Measurements from ENCODE around the gene MAP1S.
"Not testable (repeated sequence)": the region's sequence is repeated elsewhere in the genome, so short reads cannot be mapped to it uniquely, and the experiment has no call there.

The MAP1S gene

GRCh38 chr19:17765069-17765618 is 45.9 kb downstream of the MAP1S start:
- FAIRE-seq = no peak

GRCh38 chr19:17766543-17767131 is 47.4 kb downstream of the MAP1S start:
- no peak for FAIRE-seq

GRCh38 chr19:17767559-17767958 is 48.3 kb downstream of the MAP1S start:
- FAIRE-seq = no peak

- no peak for FAIRE-seq
Measured at GRCh38 chr19:17770613-17771012, 51.3 kb downstream of the MAP1S start.

GRCh38 chr19:17772172-17772571 is 52.9 kb downstream of the MAP1S start:
- FAIRE-seq = no peak

GRCh38 chr19:17775245-17775927 is 56.1 kb downstream of the MAP1S start:
- FAIRE-seq = no peak

- no peak for FAIRE-seq
Measured at GRCh38 chr19:17775991-17776803, 56.9 kb downstream of the MAP1S start.

GRCh38 chr19:17777840-17778239 is 58.6 kb downstream of the MAP1S start:
- not testable (repeated sequence) for FAIRE-seq

- FAIRE-seq = no peak
Measured at GRCh38 chr19:17778251-17778967, 59.1 kb downstream of the MAP1S start.

- FAIRE-seq = no peak
Measured at GRCh38 chr19:17778968-17779929, 60.0 kb downstream of the MAP1S start.

- no peak for FAIRE-seq
Measured at GRCh38 chr19:17780781-17781180, 61.5 kb downstream of the MAP1S start.

- not testable (repeated sequence) for FAIRE-seq
Measured at GRCh38 chr19:17783721-17784120, 64.4 kb downstream of the MAP1S start.

All from A204.1 (cell line).